ENCODE results near the gene PPM1N. TPM values are rescaled to one million over a fixed set of nuclear protein-coding genes. Genes with fewer than 3 reads are reported as not detected.

Gene PPM1N
- total RNA-seq, 1 experiment from 2014 or later, result 9.8 TPM

DNA sequence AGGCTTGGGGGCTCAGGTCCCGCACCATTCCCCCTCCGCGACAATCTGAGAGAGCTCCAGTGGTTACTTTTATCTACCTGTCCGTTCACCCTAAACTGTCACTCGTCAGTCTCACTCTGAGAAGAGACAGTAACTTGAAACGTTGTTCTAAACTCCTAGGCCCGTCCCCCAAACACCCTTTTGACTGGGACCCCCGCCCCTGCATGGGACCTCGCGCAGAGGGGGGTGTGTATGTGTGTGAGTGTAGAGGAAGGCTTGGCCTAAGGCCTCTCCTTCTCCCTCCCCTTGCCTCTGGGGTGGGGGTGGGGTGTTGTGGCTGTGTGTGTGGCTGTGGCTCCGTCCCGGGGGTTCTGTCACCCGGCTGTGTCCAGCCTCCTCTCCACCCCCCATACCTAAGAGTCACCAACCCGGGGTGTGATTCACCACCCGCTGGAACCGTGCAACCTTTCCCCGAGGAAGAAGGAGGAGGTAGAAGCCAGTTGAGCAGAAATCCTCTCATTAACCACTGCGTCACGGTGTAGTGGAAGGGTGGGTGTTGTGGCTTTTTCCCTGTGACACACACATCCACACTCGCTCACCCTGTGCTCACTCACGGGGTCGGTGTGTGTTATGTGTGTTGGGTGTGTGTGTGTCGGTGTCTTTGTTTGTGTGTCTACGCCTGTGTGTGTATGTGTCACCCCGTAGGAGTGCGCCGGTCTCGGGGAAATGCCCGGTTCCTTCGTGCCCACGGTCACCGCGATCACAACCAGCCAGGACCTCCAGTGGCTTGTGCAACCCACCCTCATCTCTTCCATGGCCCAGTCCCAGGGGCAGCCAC, 28.1 kb upstream of the PPM1N start:
- peak; percentile 84 for DNase-seq (ENCODE audit: low spot score)

DNA sequence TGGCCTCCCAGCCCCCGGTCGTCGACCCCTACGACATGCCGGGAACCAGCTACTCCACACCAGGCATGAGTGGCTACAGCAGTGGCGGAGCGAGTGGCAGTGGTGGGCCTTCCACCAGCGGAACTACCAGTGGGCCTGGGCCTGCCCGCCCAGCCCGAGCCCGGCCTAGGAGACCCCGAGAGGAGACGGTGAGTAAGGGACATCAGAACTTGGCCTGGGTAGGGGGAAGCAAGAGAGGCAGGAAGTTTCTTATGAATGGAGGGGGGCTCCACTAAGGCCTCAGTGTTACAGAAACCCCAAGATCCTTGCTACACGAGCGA, 27.5 kb upstream of the PPM1N start:
- no peak for DNase-seq (ENCODE audit: low spot score)

DNA sequence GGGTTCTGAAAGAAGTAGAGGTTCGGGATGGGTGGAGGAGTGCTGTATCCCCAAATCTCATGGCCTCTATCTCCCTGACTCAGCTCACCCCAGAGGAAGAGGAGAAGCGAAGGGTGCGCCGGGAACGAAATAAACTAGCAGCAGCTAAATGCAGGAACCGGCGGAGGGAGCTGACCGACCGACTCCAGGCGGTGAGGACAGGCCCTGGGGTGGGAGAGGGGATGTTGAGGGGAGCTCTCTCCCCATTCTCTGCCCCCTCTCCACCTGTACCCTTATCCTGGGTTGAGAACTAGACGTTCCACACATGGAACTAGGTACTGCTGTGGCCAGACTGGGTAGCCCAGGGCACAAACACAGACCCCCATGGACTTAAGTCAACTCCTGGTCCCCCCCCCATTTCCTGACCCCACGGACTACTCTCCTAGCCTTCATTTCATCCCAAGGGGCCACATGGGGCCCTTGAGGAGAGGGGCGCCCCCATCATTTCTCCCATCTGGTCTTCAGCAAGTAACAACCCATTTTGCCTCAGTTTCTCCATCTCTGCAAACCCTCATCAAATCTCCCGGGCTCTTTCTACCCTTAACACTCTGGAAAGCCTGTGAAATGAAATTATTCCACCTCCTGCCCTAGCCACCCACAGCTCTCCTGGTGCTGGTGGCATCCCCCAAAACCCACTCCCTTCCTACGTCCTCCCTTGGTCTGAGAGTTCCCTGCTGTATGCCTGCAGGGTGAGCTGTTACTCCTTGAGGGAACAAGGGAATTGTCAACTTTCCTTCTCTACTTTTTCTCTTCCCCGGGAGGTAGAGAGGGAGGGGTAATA, 26.9 kb upstream of the PPM1N start:
- DNase-seq (ENCODE audit: low spot score), result peak; percentile 65

DNA sequence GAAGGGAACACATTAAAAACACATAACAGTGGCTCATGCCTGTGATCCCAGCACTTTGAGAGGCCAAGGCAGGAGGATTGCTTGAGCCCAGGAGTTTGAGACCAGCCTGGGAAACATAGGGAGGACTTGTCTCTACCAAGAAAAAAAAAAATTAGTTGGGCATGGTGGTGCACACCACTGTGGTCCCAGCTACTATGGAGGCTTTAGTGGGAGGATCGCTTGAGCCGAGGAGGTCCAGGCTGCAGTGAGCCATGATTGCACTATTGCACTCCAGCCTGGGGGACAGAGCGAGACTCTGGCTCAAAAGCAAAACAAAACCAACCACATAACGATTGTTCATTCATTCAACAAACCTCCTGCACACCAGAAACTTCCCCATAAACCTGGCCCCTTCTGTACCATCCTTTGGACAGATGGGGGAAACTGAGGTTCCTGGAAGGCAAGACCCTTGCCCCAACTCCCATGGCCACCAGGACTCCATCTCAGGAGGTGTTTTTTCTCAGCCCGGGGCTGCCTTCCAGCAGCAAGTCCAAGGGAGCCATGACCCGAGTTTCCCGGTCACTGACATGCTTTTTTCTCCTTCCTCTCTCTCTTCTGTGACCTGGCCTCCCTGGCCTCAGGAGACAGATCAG, 26.2 kb upstream of the PPM1N start:
- DNase-seq (ENCODE audit: low spot score), result peak; percentile 66

DNA sequence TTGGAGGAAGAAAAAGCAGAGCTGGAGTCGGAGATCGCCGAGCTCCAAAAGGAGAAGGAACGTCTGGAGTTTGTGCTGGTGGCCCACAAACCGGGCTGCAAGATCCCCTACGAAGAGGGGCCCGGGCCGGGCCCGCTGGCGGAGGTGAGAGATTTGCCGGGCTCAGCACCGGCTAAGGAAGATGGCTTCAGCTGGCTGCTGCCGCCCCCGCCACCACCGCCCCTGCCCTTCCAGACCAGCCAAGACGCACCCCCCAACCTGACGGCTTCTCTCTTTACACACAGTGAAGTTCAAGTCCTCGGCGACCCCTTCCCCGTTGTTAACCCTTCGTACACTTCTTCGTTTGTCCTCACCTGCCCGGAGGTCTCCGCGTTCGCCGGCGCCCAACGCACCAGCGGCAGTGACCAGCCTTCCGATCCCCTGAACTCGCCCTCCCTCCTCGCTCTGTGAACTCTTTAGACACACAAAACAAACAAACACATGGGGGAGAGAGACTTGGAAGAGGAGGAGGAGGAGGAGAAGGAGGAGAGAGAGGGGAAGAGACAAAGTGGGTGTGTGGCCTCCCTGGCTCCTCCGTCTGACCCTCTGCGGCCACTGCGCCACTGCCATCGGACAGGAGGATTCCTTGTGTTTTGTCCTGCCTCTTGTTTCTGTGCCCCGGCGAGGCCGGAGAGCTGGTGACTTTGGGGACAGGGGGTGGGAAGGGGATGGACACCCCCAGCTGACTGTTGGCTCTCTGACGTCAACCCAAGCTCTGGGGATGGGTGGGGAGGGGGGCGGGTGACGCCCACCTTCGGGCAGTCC, 25.5 kb upstream of the PPM1N start:
- peak; percentile 67 for DNase-seq (ENCODE audit: low spot score)

DNA sequence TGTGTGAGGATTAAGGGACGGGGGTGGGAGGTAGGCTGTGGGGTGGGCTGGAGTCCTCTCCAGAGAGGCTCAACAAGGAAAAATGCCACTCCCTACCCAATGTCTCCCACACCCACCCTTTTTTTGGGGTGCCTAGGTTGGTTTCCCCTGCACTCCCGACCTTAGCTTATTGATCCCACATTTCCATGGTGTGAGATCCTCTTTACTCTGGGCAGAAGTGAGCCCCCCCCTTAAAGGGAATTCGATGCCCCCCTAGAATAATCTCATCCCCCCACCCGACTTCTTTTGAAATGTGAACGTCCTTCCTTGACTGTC, 24.9 kb upstream of the PPM1N start:
- no peak for DNase-seq (ENCODE audit: low spot score)

DNA sequence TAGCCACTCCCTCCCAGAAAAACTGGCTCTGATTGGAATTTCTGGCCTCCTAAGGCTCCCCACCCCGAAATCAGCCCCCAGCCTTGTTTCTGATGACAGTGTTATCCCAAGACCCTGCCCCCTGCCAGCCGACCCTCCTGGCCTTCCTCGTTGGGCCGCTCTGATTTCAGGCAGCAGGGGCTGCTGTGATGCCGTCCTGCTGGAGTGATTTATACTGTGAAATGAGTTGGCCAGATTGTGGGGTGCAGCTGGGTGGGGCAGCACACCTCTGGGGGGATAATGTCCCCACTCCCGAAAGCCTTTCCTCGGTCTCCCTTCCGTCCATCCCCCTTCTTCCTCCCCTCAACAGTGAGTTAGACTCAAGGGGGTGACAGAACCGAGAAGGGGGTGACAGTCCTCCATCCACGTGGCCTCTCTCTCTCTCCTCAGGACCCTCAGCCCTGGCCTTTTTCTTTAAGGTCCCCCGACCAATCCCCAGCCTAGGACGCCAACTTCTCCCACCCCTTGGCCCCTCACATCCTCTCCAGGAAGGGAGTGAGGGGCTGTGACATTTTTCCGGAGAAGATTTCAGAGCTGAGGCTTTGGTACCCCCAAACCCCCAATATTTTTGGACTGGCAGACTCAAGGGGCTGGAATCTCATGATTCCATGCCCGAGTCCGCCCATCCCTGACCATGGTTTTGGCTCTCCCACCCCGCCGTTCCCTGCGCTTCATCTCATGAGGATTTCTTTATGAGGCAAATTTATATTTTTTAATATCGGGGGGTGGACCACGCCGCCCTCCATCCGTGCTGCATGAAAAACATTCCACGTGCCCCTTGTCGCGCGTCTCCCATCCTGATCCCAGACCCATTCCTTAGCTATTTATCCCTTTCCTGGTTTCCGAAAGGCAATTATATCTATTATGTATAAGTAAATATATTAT, 24.3 kb upstream of the PPM1N start:
- DNase-seq (ENCODE audit: low spot score), result peak; percentile 74

DNA sequence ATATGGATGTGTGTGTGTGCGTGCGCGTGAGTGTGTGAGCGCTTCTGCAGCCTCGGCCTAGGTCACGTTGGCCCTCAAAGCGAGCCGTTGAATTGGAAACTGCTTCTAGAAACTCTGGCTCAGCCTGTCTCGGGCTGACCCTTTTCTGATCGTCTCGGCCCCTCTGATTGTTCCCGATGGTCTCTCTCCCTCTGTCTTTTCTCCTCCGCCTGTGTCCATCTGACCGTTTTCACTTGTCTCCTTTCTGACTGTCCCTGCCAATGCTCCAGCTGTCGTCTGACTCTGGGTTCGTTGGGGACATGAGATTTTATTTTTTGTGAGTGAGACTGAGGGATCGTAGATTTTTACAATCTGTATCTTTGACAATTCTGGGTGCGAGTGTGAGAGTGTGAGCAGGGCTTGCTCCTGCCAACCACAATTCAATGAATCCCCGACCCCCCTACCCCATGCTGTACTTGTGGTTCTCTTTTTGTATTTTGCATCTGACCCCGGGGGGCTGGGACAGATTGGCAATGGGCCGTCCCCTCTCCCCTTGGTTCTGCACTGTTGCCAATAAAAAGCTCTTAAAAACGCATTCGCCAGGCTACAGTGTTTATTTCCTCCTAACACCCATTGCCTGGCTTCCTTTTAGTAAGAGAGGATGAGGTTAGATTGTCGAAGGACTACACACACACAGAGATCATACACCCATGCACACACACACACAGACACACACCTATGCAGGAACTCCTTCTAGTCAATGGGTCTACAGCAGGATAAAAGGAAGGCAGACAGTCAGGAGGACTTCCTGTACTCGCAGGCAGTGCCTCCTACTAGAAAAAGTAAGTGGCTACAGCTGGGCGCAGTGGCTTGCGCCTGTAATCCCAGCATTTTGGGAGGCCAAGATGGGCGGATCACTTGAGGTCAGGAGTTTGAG, 23.4 kb upstream of the PPM1N start:
- DNase-seq (ENCODE audit: low spot score), result peak; percentile 85

DNA sequence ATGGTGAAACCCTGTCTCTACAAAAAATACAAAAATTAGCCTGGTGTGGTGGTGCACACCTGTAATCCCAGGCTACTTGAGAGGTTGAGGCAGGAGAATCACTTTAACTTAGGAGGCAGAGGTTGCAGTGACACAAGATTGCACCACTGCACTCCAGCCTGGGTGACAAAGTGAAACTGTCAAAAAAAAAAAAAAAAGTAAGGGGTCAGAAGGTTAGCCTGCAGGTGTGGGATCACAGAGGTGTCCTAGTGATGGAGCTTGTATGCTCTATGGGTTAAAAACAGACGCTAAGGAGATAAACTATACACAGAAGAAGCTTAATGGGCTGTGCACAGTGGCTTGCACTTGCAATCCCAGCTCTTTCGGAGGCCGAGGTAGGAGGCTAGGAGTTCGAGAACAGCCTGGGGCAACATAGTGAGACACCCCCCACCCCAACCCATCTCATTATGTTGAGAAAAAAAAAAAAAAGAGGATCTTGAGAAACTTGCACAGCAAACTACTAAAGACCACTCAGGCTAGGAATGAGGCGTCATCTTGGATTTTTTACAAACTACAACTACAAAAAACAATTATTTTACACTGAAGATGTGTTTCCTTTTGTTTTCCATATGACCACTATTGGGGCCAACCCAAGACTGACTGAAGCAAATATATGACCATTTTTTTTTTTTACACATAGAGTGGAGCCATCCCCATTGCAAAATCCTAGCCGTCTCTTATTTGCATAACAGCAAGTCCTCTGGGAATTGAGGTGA, 22.5 kb upstream of the PPM1N start:
- DNase-seq (ENCODE audit: low spot score), result peak; percentile 90

DNA sequence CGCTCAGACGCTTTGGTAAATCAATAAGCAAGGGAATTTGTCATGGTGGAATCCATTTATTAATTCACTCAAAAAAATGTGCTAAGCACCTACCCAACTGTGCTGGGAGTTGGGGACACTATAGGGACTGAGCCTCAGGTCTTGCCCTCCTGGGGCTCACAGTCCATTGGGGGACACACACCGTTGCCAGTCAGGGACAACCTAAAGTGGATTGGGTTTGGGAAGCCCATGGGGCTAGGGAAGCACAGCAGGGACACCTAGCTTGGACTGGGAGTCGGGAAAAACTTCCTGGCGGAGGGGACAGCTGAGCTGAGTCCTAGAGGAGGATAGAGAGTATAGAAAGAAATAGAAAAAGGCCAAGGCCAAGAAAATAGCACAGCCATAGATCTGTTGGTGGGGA, 21.9 kb upstream of the PPM1N start:
- no peak for DNase-seq (ENCODE audit: low spot score)

DNA sequence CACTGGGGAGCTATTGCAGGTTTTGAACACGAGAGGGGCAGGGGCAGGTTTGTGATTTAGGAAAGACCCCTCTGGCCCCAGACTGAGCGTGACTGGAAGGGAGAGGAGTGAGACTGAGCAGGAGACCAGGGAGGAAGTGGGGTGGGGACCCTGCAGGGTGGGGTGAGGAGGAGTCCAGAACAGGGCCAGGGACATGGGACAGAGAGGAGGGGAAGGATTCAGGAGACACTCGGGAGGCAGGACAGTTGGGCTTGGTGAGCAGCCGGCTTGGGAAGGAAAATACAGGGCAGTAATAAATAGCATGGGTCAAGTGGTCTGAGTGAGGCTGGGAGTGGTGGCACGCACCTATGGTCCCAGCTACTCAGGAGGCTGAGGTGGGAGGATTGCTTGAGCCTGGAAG, 21.1 kb upstream of the PPM1N start:
- DNase-seq (ENCODE audit: low spot score), result peak; percentile 66

DNA sequence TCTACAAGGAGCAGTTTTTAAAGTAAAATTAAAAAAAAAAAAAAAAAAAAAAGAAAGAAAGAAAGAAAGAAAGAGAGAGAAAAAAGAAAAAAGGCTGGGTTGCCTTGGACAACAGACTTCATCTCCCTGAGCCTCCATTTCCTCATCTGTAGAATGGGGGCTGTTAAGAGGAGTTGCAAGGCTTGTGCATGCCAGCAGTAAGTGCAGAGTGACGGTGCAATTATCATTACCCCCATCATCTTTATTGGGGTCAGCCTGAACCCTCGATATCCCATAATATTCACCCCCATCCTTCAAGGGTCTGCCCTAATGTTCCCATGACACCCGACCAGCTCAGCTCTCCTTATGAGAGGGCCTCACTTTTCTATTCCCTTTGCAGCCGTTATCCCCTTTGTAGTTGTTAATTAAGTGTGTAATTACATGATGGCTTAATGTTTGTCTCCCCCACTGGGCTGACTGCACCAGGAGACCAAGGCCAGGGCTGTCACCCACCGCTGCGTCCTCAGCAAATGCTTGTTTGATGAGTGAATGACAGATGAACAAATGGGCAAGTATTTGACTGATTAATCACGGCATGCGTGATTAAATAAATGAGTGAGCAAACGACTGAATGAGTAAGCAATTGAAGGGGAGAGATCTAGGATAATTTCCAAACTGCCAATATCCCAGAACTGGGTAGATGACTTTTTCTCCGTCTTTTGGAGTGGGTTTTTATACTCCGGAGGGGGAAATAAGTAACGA, 20.4 kb upstream of the PPM1N start:
- no peak for DNase-seq (ENCODE audit: low spot score)

DNA sequence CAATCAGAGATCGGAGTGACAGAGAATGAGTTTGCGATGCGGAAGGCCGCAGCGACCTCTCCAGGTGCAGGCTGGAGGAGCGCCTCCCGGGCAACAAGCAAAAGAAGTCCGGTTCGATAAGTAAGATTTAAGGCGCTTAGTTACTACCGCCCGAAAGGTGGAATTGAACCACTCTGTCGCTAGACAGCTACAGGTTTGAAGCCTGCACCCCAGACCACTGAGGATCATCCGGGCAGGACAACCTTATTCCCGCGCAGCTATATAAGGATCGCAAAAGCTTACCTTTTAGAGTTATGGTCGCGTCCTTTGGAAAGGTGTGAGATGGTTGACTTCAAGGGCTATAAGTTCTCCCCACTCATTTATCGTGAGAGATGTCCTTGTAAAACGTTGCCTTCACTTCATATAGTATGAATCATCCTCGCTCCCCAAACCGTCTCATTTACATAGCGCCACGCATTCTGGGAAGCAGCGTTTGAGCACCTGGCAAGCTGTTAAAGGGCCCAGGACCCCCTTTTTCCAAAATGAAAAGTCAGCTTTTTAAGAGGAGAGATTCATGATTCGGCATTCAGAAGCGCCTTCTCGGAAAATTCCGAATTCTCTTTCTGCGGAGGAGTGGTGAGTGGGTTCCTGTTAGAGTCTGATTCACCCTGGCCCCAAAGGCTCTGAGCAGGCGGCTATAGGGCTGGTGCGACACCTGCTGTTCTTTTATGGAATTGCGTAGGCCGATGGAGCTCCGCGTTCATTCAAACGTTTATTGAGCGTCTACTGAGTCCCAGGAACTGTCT, 19.6 kb upstream of the PPM1N start:
- peak; percentile 100 for DNase-seq (ENCODE audit: low spot score)

DNA sequence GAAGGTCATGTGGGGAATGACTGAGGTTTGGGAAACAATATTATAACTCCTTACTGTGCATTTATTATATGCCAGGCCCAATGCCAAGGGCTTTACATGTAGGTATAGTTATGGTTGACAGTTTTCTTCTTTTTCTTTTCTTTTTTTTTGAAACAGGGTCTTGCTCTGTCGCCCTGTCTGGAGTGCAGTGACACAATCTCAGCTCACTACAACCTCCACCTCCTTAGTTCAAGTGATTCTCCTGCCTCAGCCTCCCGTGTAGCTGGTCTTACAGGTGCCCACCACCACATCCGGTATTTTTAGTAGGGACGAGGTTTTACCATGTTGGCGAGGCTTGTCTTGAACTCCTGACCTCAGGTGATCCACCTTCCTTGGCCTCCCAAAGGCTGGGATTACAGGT, 15.2 kb upstream of the PPM1N start:
- no peak for DNase-seq (ENCODE audit: low spot score)

DNA sequence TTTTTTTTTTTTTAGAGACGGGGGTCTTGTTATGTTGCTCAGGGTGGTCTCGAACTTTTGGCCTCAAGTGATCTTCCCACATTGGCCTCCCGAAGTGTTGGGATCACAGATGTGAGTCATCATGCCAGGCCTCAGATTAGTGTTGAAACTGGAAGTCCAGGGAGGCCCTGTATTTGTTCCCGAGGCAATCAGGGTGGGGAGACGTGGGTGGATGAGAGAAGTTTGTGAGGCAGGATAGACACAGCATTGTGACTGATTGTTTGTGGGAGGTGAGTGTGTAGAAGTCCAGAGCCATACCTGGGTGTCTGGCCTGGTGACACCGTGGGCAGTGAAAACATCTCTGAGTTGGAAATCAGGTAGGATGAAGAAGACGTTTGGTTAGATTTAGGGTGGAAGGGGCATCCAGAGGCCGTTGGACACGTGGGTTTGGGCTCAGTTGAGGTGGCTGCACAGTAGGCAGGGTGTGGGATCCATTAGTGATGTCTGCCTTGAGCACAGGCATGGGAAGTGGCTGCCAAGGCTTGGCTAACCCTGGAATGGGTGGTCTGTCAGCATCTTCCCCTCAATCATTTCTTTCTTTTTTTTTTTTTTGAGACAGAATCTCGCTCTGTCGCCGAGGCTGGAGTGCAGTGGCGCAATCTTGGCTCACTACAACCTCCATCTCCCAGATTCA, 13.8 kb upstream of the PPM1N start:
- DNase-seq (ENCODE audit: low spot score), result peak; percentile 28

DNA sequence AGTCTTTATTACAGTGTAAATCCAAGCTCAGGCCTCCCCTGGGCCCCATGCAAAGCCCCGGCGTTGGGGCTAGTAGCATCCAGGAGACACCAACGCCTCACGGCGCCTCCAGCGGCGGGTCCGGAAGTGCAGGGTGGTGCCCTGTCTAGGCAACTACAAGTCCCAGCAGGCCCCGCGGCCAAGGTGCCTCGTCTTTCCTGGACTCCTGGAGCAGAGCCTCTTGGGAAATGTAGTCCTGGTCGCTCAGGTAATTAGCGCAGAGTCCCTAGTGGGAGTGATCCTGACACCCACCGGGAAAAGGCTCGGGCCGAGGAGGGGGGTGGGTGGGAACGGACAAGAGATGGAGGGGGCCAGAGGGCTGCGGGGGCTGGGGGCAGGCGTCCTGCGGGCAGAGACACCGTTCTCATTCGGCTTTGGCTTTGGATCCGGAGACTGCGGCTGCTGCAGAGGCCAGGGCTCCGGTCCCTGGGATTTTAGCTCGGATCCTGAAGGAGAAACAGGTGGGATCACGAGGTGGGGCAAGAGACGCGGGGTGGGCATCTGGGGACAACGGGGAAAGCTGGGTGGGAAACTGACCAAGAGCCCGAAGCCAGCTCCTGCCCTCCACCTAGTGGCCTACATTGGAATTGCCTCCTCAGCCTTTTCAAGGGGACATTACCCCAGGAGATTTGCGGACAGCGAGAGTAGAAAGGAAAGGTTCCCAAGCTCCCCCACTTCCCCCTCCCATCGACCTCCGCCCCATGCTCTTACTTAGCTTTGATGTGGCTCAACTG, 12.8 kb upstream of the PPM1N start:
- peak; percentile 100 for DNase-seq (ENCODE audit: low spot score)

Measured in HT-29 (cell line).